PC-3 (cell line): ENCODE measurements around the gene PPIE. TPM values are rescaled to one million over a fixed set of nuclear protein-coding genes. Genes with fewer than 3 reads are reported as not detected.
A peak's percentile ranks its signal among the peaks of the same experiment; 100 is the strongest.
"Not testable (repeated sequence)": the region's sequence is repeated elsewhere in the genome, so short reads cannot be mapped to it uniquely, and the experiment has no call there.

ENCODE experiments used
- ATAC-seq: fragments of 200-7000 bp; cut with Tn5 transposase; 2 replicates; pipeline ENCODE4 v1.9.1; 2020; ENCODE audit warnings: mild to moderate bottlenecking, moderate library complexity
- BruUV-seq: library from RNA; stranded (reverse); fragments of 400-500 nt; replicated peaks from 2 replicates; lab custom pipeline; 2021; lab: Mats Ljungman, UMichigan
- CTCF ChIA-PET: fragments of 300-600 bp; sonication (Branson Sonifier 250); formaldehyde crosslinking; loops from one replicate; lab custom pipeline; 2022; ENCODE audit warnings: antibody characterized with exemption; lab: Charles Lee
- POLR2A ChIA-PET: fragments of 300-600 bp; sonication (Branson Sonifier 250); formaldehyde crosslinking; loops from one replicate; lab custom pipeline; 2022; ENCODE audit warnings: antibody characterized with exemption; ENCODE audit not compliant: unreplicated experiment; lab: Charles Lee
- DNase-seq: peaks from one replicate; pipeline ENCODE4 v3.0.0-alpha.2; 2015
- H2AFZ ChIP-seq: fragments of 300-600 bp; sonication (generic); 2 replicates; pipeline ENCODE4 v1.6.0; 2016; ENCODE audit warnings: antibody characterized with exemption, low read length
- H3F3A ChIP-seq: fragments of 300-600 bp; sonication (generic); one replicate; pipeline ENCODE4 v1.6.0; 2017; ENCODE audit warnings: antibody characterized with exemption, low read length, control low read depth, mild to moderate bottlenecking; ENCODE audit not compliant: unreplicated experiment
- H3K27ac ChIP-seq: fragments of 300-600 bp; sonication (generic); 2 replicates; pipeline ENCODE4 v1.5.1; 2016; ENCODE audit warnings: mild to moderate bottlenecking, low read length
- H3K27me3 ChIP-seq: fragments of 300-600 bp; sonication (generic); 2 replicates; pipeline ENCODE4 v1.6.1; 2016; ENCODE audit warnings: low read length, mixed read lengths
- H3K36me3 ChIP-seq: fragments of 300-600 bp; sonication (generic); 2 replicates; pipeline ENCODE4 v1.6.1; 2016; ENCODE audit warnings: low read depth, mixed run types, low read length, mixed read lengths
- H3K4me1 ChIP-seq: fragments of 300-600 bp; sonication (generic); 2 replicates; pipeline ENCODE4 v1.5.1; 2016; ENCODE audit warnings: low read length; ENCODE audit not compliant: insufficient read depth
- H3K4me2 ChIP-seq: fragments of 300-600 bp; sonication (generic); 2 replicates; pipeline ENCODE4 v1.6.0; 2016; ENCODE audit warnings: low read length
- H3K4me3 ChIP-seq: fragments of 300-600 bp; sonication (generic); 2 replicates; pipeline ENCODE4 v1.5.1; 2016; ENCODE audit warnings: mild to moderate bottlenecking, low read length, mixed read lengths
- H3K79me2 ChIP-seq: fragments of 300-600 bp; sonication (generic); 2 replicates; pipeline ENCODE4 v1.6.1; 2017; ENCODE audit warnings: low read length, mixed read lengths
- H3K9ac ChIP-seq: fragments of 300-600 bp; sonication (generic); 2 replicates; pipeline ENCODE4 v1.6.0; 2016; ENCODE audit warnings: mild to moderate bottlenecking, low read length
- H3K9me2 ChIP-seq: fragments of 300-600 bp; sonication (generic); replicated peaks from 2 replicates; pipeline ENCODE4 v1.6.1; 2016; ENCODE audit warnings: mixed run types, low read length, mixed read lengths
- H3K9me3 ChIP-seq: fragments of 300-600 bp; sonication (generic); 2 replicates; pipeline ENCODE4 v1.6.1; 2016; ENCODE audit warnings: low read length, mixed read lengths
- H4K20me1 ChIP-seq: fragments of 300-600 bp; sonication (generic); 2 replicates; pipeline ENCODE4 v1.6.1; 2016; ENCODE audit warnings: low read length, mixed read lengths
- CTCF ChIP-seq: fragments of 300-600 bp; sonication (generic); conservative IDR thresholded peaks from 2 replicates; pipeline ENCODE4 v1.5.1; 2017; ENCODE audit warnings: antibody characterized with exemption, low read depth, mild to moderate bottlenecking, low read length
- EZH2 ChIP-seq: fragments of 300-600 bp; sonication (generic); IDR thresholded peaks from one replicate; pipeline ENCODE4 v1.6.1; 2017; ENCODE audit warnings: antibody characterized with exemption, mild to moderate bottlenecking, low read length; ENCODE audit not compliant: unreplicated experiment
- EZH2phosphoT487 ChIP-seq: fragments of 300-600 bp; sonication (generic); IDR thresholded peaks from 2 replicates; pipeline ENCODE4 v1.6.1; 2018; ENCODE audit warnings: mild to moderate bottlenecking, antibody characterized with exemption, low read length, borderline replicate concordance
- intact Hi-C: fragments of 100-400 bp; cut with micrococcal nuclease; formaldehyde crosslinking; loops from 2 replicates; pipeline ENCODE4 v1.9.0; 2023
- total RNA-seq: library from RNA; depleted of rRNA; stranded (reverse); fragments of >200 nt; gene quantifications from 2 replicates; pipeline ENCODE4 v1.2.3, GENCODE V29; 2014

The PPIE gene
- total RNA-seq, 1 experiment from 2014 or later = 53.6 TPM

GRCh38 chr1:39777306-39777705 is 38.6 kb downstream of the PPIE start:
- intact Hi-C loops = no loop called here
- no peak overlapping the region for H3K9ac ChIP-seq
- H2AFZ ChIP-seq = no peak overlapping the region
- no peaks in the 10 kb centered on the region for H3K9me2 ChIP-seq
- ChIA-PET CTCF (no interaction called here), POLR2A (no interaction called here)
- no peaks in the 10 kb centered on the region for H3F3A ChIP-seq
- TF ChIP-seq EZH2 = no peak
- no peak overlapping the region for H3K4me2 ChIP-seq
- ATAC-seq (no peak), DNase-seq (peak; percentile 4)
- no peaks in the 10 kb centered on the region for H3K9me3 ChIP-seq
- no TSS peak for BruUV-seq
- no peaks in the 10 kb centered on the region for H4K20me1 ChIP-seq
- H3K4me3 ChIP-seq = no peak overlapping the region
- no peaks in the 10 kb centered on the region for H3K36me3 ChIP-seq
- no peak overlapping the region for H3K27ac ChIP-seq
- H3K27me3 ChIP-seq = no peaks in the 10 kb centered on the region
- H3K79me2 ChIP-seq = no peaks in the 10 kb centered on the region
- H3K4me1 ChIP-seq = no peaks in the 10 kb centered on the region

- H4K20me1 ChIP-seq = not testable (repeated sequence)
These were observed 39.2 kb downstream of the PPIE start for GRCh38 chr1:39777896-39778295.

GRCh38 chr1:39778463-39779099 is 39.9 kb downstream of the PPIE start:
- POLR2A ChIA-PET, H3K4me1 ChIP-seq, H3K27ac ChIP-seq, H3K79me2 ChIP-seq, H3K4me2 ChIP-seq, H3F3A ChIP-seq, H3K9ac ChIP-seq, H2AFZ ChIP-seq, intact Hi-C loops, H3K27me3 ChIP-seq, DNase-seq, H3K9me2 ChIP-seq, H3K36me3 ChIP-seq, CTCF ChIA-PET, H3K4me3 ChIP-seq, ATAC-seq, H3K9me3 ChIP-seq, BruUV-seq, H4K20me1 ChIP-seq: not testable (repeated sequence)

More at GRCh38 chr1:39777896-39778295, 39.2 kb downstream of the PPIE start:
- H3F3A ChIP-seq, intact Hi-C loops, H3K4me2 ChIP-seq, H3K4me3 ChIP-seq, H3K79me2 ChIP-seq, ATAC-seq, H3K36me3 ChIP-seq, CTCF ChIA-PET, H3K27ac ChIP-seq, H3K9ac ChIP-seq, H2AFZ ChIP-seq, H3K9me3 ChIP-seq, H3K27me3 ChIP-seq, H3K4me1 ChIP-seq, H3K9me2 ChIP-seq, BruUV-seq, POLR2A ChIA-PET, DNase-seq: not testable (repeated sequence)

GRCh38 chr1:39779137-39779536 is 40.5 kb downstream of the PPIE start:
- Histone ChIP-seq H3K9me3 (no peaks in the 10 kb centered on the region), H3K4me1 (no peaks in the 10 kb centered on the region), H3K9ac (no peak overlapping the region), H3K27ac (no peak overlapping the region), H3K4me2 (no peak overlapping the region), H3K9me2 (no peaks in the 10 kb centered on the region), H4K20me1 (no peaks in the 10 kb centered on the region), H3K36me3 (no peaks in the 10 kb centered on the region), H2AFZ (no peak overlapping the region), H3K79me2 (no peaks in the 10 kb centered on the region), H3F3A (no peaks in the 10 kb centered on the region), H3K4me3 (no peak overlapping the region), H3K27me3 (no peaks in the 10 kb centered on the region)
- ATAC-seq (no peak), DNase-seq (no peak)
- intact Hi-C loops = no loop called here
- ChIA-PET POLR2A (no interaction called here), CTCF (no interaction called here)
- BruUV-seq = no TSS peak
- TF ChIP-seq EZH2phosphoT487 (no peak), CTCF (no peak), EZH2 (no peak)
